GM18505 (cell line): ENCODE data around the gene LMF1.

ENCODE experiments used
- ATAC-seq: cut with Tn5 transposase; IDR thresholded peaks from one replicate; pipeline ENCODE4 v1.9.1; 2021; ENCODE audit not compliant: unreplicated experiment
- POLR2A ChIP-seq: IDR thresholded peaks from 4 replicates; pipeline ENCODE4 v1.6.1; 2011; ENCODE audit warnings: borderline replicate concordance; ENCODE audit not compliant: insufficient read depth, insufficient read length; ENCODE audit errors: extremely low read depth

LMF1 gene

GRCh38 chr16:947255-947921, 23.4 kb downstream of the LMF1 start:
- ATAC-seq, result no peak
- TF ChIP-seq POLR2A, result no peak

- no peak for TF ChIP-seq POLR2A
- ATAC-seq, result no peak
These were observed 24.8 kb downstream of the LMF1 start for GRCh38 chr16:946048-946395.

GRCh38 chr16:945271-946047, 25.3 kb downstream of the LMF1 start:
- ATAC-seq, result no peak
- TF ChIP-seq POLR2A, result no peak

- TF ChIP-seq POLR2A, result no peak
- no peak for ATAC-seq
These were observed 26.8 kb downstream of the LMF1 start for GRCh38 chr16:943971-944370.

GRCh38 chr16:942436-943060, 28.2 kb downstream of the LMF1 start:
- TF ChIP-seq POLR2A, result no peak
- no peak for ATAC-seq

- TF ChIP-seq POLR2A, result no peak
These were observed 30.8 kb downstream of the LMF1 start for GRCh38 chr16:939941-940340.

GRCh38 chr16:939311-939710, 31.5 kb downstream of the LMF1 start:
- no peak for TF ChIP-seq POLR2A
- no peak for ATAC-seq

More at GRCh38 chr16:939941-940340, 30.8 kb downstream of the LMF1 start:
- ATAC-seq, result no peak

- ATAC-seq, result no peak
- no peak for TF ChIP-seq POLR2A
These were observed 32.0 kb downstream of the LMF1 start for GRCh38 chr16:938752-939151.

GRCh38 chr16:938136-938535, 32.6 kb downstream of the LMF1 start:
- TF ChIP-seq POLR2A, result no peak
- no peak for ATAC-seq

- ATAC-seq, result no peak
- no peak for TF ChIP-seq POLR2A
These were observed 33.1 kb downstream of the LMF1 start for GRCh38 chr16:937723-938122.

- no peak for TF ChIP-seq POLR2A
- no peak for ATAC-seq
These were observed 33.5 kb downstream of the LMF1 start for GRCh38 chr16:937311-937710.

GRCh38 chr16:935684-936083, 35.1 kb downstream of the LMF1 start:
- no peak for TF ChIP-seq POLR2A
- no peak for ATAC-seq

GRCh38 chr16:934178-934577, 36.6 kb downstream of the LMF1 start:
- TF ChIP-seq POLR2A, result no peak
- ATAC-seq, result no peak

- no peak for ATAC-seq
- TF ChIP-seq POLR2A, result no peak
These were observed 37.2 kb downstream of the LMF1 start for GRCh38 chr16:933581-933980.
